ENCODE results near the gene C16orf46. TPM values are rescaled to one million over a fixed set of nuclear protein-coding genes. Genes with fewer than 3 reads are reported as not detected.

C16orf46 gene
- total and polyA plus RNA-seq, 4 donors: 0.08 to 1.4 (median 0.45) TPM

DNA sequence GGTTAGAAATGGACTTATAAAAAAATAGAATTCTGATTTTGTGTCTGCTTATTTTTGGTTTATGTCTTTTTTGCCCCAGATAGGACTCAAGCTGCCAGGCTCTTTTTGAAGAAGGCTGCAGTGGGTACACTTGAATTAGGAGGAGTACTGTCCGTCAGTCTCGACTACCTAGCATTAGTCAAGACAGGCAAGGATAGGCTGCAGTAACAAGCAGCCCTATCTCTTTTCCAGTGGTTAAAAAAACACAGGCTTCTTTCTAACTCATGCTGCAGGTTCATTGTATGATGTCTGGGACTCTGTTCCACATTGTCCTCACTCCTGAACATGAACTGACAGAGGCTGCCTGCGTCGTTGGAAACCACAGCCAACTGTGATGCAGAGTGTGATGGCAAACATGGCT, 8.0 kb downstream of the C16orf46 start:
- 95% methylated on average over 4 of the region's 4 CpGs for WGBS
- TF ChIP-seq ATF3 (IDR thresholded peaks at IDR 0.05): no peak
- TF ChIP-seq, protein P1, sequence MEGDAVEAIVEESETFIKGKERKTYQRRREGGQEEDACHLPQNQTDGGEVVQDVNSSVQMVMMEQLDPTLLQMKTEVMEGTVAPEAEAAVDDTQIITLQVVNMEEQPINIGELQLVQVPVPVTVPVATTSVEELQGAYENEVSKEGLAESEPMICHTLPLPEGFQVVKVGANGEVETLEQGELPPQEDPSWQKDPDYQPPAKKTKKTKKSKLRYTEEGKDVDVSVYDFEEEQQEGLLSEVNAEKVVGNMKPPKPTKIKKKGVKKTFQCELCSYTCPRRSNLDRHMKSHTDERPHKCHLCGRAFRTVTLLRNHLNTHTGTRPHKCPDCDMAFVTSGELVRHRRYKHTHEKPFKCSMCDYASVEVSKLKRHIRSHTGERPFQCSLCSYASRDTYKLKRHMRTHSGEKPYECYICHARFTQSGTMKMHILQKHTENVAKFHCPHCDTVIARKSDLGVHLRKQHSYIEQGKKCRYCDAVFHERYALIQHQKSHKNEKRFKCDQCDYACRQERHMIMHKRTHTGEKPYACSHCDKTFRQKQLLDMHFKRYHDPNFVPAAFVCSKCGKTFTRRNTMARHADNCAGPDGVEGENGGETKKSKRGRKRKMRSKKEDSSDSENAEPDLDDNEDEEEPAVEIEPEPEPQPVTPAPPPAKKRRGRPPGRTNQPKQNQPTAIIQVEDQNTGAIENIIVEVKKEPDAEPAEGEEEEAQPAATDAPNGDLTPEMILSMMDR (IDR thresholded peaks at IDR 0.05; ENCODE audit: low read depth, low read length, missing input control): no peak
- TF ChIP-seq RXRA (IDR thresholded peaks at IDR 0.05): no peak
- TF ChIP-seq HNF4G (IDR thresholded peaks at IDR 0.05): no peak
- no peak for TF ChIP-seq YY1 (IDR thresholded peaks at IDR 0.05)
- TF ChIP-seq EGR1 (IDR thresholded peaks at IDR 0.05; ENCODE audit: low read depth in 2 of 2): no peak
- no peak for TF ChIP-seq SP1 (IDR thresholded peaks at IDR 0.05)
- no peak for TF ChIP-seq HNF4A (conservative IDR thresholded peaks at IDR 0.05)
- no peak for TF ChIP-seq GABPA (IDR thresholded peaks at IDR 0.05 in 1 of 2, conservative IDR thresholded peaks at IDR 0.05 in 1 of 2)
- no peak for TF ChIP-seq FOXA2 (IDR thresholded peaks at IDR 0.05)
- TF ChIP-seq TAF1 (conservative IDR thresholded peaks at IDR 0.05): no peak
- TF ChIP-seq, protein P2, sequence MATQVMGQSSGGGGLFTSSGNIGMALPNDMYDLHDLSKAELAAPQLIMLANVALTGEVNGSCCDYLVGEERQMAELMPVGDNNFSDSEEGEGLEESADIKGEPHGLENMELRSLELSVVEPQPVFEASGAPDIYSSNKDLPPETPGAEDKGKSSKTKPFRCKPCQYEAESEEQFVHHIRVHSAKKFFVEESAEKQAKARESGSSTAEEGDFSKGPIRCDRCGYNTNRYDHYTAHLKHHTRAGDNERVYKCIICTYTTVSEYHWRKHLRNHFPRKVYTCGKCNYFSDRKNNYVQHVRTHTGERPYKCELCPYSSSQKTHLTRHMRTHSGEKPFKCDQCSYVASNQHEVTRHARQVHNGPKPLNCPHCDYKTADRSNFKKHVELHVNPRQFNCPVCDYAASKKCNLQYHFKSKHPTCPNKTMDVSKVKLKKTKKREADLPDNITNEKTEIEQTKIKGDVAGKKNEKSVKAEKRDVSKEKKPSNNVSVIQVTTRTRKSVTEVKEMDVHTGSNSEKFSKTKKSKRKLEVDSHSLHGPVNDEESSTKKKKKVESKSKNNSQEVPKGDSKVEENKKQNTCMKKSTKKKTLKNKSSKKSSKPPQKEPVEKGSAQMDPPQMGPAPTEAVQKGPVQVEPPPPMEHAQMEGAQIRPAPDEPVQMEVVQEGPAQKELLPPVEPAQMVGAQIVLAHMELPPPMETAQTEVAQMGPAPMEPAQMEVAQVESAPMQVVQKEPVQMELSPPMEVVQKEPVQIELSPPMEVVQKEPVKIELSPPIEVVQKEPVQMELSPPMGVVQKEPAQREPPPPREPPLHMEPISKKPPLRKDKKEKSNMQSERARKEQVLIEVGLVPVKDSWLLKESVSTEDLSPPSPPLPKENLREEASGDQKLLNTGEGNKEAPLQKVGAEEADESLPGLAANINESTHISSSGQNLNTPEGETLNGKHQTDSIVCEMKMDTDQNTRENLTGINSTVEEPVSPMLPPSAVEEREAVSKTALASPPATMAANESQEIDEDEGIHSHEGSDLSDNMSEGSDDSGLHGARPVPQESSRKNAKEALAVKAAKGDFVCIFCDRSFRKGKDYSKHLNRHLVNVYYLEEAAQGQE (IDR thresholded peaks at IDR 0.05): no peak
- no peak for TF ChIP-seq MAX (IDR thresholded peaks at IDR 0.05)
- TF ChIP-seq, protein P3, sequence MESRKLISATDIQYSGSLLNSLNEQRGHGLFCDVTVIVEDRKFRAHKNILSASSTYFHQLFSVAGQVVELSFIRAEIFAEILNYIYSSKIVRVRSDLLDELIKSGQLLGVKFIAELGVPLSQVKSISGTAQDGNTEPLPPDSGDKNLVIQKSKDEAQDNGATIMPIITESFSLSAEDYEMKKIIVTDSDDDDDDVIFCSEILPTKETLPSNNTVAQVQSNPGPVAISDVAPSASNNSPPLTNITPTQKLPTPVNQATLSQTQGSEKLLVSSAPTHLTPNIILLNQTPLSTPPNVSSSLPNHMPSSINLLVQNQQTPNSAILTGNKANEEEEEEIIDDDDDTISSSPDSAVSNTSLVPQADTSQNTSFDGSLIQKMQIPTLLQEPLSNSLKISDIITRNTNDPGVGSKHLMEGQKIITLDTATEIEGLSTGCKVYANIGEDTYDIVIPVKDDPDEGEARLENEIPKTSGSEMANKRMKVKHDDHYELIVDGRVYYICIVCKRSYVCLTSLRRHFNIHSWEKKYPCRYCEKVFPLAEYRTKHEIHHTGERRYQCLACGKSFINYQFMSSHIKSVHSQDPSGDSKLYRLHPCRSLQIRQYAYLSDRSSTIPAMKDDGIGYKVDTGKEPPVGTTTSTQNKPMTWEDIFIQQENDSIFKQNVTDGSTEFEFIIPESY (IDR thresholded peaks at IDR 0.05): no peak
- TF ChIP-seq RAD21 (IDR thresholded peaks at IDR 0.05): no peak
- no peak for TF ChIP-seq FOXA1 (IDR thresholded peaks at IDR 0.05)
- TF ChIP-seq JUND (IDR thresholded peaks at IDR 0.05): no peak
- TF ChIP-seq NR2F2 (IDR thresholded peaks at IDR 0.05): no peak

More for the DNA sequence above, 8.0 kb downstream of the C16orf46 start:
- no peaks in the 10 kb centered on the region for H3K27me3 ChIP-seq (ENCODE audit: control insufficient read depth in 4 of 4, insufficient read depth in 4 of 4, low read length in 3 of 4)
- no peak overlapping the region for H3K27ac ChIP-seq (ENCODE audit: low read depth in 1 of 2, low read length in 2 of 2)
- H3K4me3 ChIP-seq (ENCODE audit: low read depth in 1 of 3, low read length in 3 of 3): no peak overlapping the region
- H3K9me3 ChIP-seq (ENCODE audit: control insufficient read depth in 4 of 4, low read length in 3 of 4): no peaks in the 10 kb centered on the region
- no peak overlapping the region for H3K9ac ChIP-seq (ENCODE audit: low read depth in 1 of 2, low read length in 2 of 2)
- no peaks in the 10 kb centered on the region for H3K4me1 ChIP-seq (ENCODE audit: control insufficient read depth in 4 of 4, insufficient read depth in 4 of 4, low read length in 3 of 4)
- H3K36me3 ChIP-seq (ENCODE audit: control insufficient read depth in 4 of 4, insufficient read depth in 3 of 4, low read depth in 1 of 4, low read length in 3 of 4): no peaks in the 10 kb centered on the region
- no peak for DNase-seq (ENCODE audit: low spot score)

All from liver (tissue), 9 donors.